HG03060 (cell line): ENCODE measurements around the gene APOM.
A peak's percentile ranks its signal among the peaks of the same experiment; 100 is the strongest.

Experiments
- ATAC-seq: cut with Tn5 transposase; IDR thresholded peaks from one replicate; pipeline ENCODE4 v1.9.1; 2021; ENCODE audit warnings: low read depth, moderate number of reproducible peaks; ENCODE audit not compliant: unreplicated experiment

APOM gene

DNA sequence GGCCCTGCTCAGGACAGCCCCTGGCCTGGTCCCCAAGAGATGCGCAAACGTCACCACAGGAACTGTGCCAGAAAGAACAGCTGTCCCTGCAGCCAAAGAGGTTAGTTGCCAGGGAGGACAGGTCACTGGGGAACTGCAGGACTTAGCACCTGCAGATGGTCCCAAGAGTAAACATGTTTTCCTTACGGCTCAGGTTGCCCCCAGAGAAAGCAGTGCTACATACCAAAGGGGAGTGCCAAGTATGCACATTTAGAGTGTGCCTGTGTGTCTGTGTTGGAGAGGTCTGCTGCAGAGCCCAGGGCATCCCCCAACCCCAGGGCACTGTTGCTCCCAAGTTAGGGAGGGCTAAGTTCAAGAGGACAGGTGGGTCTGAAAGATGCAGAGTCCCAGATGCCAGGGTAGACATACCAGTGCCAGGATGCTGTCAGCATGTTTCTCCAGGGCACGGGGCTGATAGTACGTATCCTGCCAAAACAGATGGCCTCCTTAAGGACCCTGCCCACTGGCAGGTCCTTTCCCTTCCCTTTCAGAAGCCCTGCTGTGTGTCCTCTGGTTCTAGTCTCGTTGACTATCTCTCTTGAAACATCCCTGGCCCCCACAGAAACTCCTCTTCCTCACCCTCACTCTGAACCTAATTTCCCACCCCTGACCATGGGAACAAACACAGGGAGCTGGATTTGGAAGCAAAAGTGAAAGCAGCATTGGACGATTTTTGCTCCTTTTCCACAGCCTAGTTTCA, 46.1 kb downstream of the APOM start:
- no peak for ATAC-seq

DNA sequence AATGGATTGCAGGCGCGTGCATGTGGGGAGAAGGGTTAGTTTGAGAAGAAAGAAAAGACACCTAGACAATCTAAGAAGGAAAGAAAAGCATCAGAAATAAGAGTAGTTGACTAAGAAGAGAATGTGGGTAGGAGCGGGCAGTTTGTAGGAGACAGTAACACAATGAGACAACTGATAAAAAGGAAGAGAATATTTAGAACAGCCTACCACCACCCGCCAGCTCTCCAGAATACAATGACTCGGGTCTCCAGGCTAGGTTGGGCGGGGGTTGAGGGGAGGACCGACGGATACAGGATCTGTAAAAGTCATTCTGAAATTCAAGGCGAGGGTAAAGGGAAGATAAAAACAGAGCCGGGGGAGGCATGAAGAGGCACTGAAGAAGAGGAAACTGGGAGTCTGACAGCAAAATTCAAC, 46.7 kb downstream of the APOM start:
- ATAC-seq: no peak

DNA sequence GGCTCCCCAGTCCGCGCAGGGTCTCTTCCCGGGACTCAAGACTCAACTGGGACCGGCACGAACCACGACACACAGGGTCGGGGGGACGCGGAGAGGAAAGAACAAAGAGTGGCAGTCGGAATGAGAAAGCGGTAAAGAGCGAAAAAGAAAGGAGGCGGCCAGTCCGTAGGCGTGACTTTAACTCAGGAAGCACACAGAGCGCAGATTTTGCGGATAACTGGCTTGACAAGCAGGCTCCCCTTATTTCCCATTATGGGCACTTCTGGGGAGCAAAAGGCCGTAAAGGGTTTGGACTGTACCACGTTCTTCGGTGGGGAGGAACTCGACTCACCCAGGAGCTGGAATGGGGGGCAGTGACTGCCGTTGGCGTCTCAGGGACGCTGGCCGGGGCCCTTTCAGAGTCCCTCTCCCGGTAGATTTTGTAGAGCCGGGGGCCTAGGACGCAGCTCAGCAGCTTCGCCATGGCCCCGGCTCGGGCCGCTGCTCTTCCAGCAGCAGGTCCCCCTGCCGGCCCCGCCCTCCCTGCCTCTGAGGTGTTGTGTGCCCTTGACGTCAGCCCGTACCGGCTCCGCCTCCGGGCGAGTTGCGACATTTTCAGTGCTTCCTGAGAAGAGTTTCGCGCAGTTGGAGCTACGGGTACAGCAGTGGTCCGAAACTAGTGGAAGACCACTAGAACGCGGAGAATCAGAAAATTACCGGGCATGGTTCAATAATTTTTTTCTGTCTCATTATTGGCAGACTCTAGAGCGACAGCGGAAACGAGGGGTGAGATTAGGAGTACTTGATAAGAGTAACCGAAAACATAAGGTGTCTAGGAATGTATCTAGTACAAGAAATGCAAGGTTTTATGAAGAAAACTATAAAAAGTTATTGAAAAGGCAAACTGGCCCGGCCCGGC, 47.4 kb downstream of the APOM start, which contains the start of gene ABHD16A:
Gene ABHD16A, minus strand, starts transcription at position 506 of the 898 bp plus-strand sequence. Its CDS starts 43 bp downstream, at position 463.
- ATAC-seq: peak; percentile 93

DNA sequence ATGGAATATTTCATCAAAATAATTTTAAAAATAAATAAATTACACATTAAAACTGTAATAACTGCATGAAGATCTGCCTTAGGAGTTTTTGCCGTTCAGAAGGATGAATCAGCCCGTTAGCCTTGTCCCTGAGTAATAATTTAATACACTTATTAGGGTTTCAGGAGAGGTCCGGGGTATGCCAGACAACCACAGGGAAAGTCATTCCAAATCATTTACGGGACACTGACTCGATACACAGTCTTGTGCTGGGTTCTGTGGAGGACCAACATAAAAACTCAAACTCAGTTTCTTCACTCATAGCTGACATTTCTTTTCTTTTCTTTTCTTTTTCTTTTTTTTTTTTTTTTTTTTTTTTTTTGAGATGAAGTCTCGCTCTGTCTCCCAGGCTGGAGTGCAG, 50.2 kb downstream of the APOM start:
- no peak for ATAC-seq

DNA sequence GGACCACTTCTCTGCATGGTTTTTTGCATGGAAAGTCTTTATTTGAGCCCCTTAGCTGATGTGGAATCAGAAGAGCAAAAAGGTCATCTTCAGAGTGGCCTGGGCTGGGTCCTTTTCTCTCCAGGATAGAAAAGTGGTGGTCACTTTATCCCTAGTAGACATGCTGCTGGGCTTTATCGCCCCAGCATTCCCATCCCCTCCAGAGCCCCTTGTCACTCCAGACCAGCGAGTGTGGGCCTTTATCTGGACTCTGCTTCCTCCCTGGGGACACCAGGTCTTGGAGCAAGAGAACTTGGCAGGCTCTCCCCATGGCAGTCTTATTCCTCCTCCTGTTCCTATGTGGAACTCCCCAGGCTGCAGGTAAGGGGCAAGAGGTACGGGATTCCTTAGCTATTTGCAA, 50.9 kb downstream of the APOM start, which contains the start of gene LY6G6F:
Gene LY6G6F, plus strand, starts transcription at position 268 of the 400 bp plus-strand sequence. Its CDS starts 41 bp downstream, at position 309.
- no peak for ATAC-seq

DNA sequence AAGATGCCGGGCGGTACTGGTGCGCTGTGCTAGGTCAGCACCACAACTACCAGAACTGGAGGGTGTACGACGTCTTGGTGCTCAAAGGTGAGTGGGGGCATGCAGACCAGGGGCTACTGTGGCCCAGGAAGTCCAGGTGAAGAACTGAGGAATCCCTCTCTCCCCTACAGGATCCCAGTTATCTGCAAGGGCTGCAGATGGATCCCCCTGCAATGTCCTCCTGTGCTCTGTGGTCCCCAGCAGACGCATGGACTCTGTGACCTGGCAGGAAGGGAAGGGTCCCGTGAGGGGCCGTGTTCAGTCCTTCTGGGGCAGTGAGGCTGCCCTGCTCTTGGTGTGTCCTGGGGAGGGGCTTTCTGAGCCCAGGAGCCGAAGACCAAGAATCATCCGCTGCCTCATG, 52.0 kb downstream of the APOM start:
- no peak for ATAC-seq
